ENCODE data around the gene POU2F3. TPM values are rescaled to one million over a fixed set of nuclear protein-coding genes. Genes with fewer than 3 reads are reported as not detected.
A peak's percentile ranks its signal among the peaks of the same experiment; 100 is the strongest.

The POU2F3 gene
- total and polyA plus RNA-seq, 2 of the 13 experiments (the other 11 are each of a cell fraction or from before 2014, with no cell fraction given): not detected

GRCh38 chr11:120335908-120336640 lies 96.1 kb downstream of the POU2F3 start, which contains the start of gene ARHGEF12 (continued):
- TF ChIP-seq SKI (IDR thresholded peaks at IDR 0.05; ENCODE audit: partially characterized antibody): peak; percentile 65
- TF ChIP-seq BRCA1 (CRISPR knock-in tag; IDR thresholded peaks at IDR 0.05): no peak
- peak; percentile 94 for TF ChIP-seq DMAP1 (CRISPR knock-in tag; IDR thresholded peaks at IDR 0.05)
- TF ChIP-seq AFF4 (CRISPR knock-in tag; IDR thresholded peaks at IDR 0.05): 0 out of 2 replicates have a peak, but pooled peaks have one; percentile 43
- peak; percentile 93 for TF ChIP-seq YEATS4 (CRISPR knock-in tag; IDR thresholded peaks at IDR 0.05; ENCODE audit: borderline replicate concordance)
- TF ChIP-seq FOXM1 (CRISPR knock-in tag; IDR thresholded peaks at IDR 0.05): no peak
- no peak for TF ChIP-seq FLYWCH1 (CRISPR knock-in tag; IDR thresholded peaks at IDR 0.05)
- 0 out of 2 replicates have a peak, but pooled peaks have one; percentile 35 for TF ChIP-seq SRF (IDR thresholded peaks at IDR 0.05; ENCODE audit: low read depth, low read length)
- TF ChIP-seq NR2F2 (IDR thresholded peaks at IDR 0.05; ENCODE audit: borderline replicate concordance, low read depth): no peak; the same call in 1 of the 2 replicates
- no peak; the same call in 1 of the 2 replicates for TF ChIP-seq ZNF235 (CRISPR knock-in tag; IDR thresholded peaks at IDR 0.05; ENCODE audit: borderline replicate concordance)
- no peak for TF ChIP-seq SRSF4 (IDR thresholded peaks at IDR 0.05; ENCODE audit: low read depth, low read length, poor library complexity, severe bottlenecking)
- TF ChIP-seq NFYC (CRISPR knock-in tag; IDR thresholded peaks at IDR 0.05): no peak
- TF ChIP-seq ZNF713 (CRISPR knock-in tag; IDR thresholded peaks at IDR 0.05): no peak
- TF ChIP-seq AHR (CRISPR knock-in tag; IDR thresholded peaks at IDR 0.05): 0 out of 2 replicates have a peak, but pooled peaks have one; percentile 4
- no peak for TF ChIP-seq SP140L (CRISPR knock-in tag; IDR thresholded peaks at IDR 0.05; ENCODE audit: borderline replicate concordance)
- TF ChIP-seq ZBTB4 (CRISPR knock-in tag; IDR thresholded peaks at IDR 0.05; ENCODE audit: borderline replicate concordance): peak; percentile 61; the same call in 1 of the 2 replicates
- no peak for TF ChIP-seq ZNF382 (CRISPR knock-in tag; IDR thresholded peaks at IDR 0.05; ENCODE audit: borderline replicate concordance)
- peak in 1 of 2 experiments; percentile 92; a peak in 2 of 4 replicates for TF ChIP-seq KLF16 (CRISPR knock-in tag; IDR thresholded peaks at IDR 0.05)
- TF ChIP-seq ZNF615 (CRISPR knock-in tag; IDR thresholded peaks at IDR 0.05; ENCODE audit: borderline replicate concordance): no peak
- no peak for TF ChIP-seq ZNF263 (CRISPR knock-in tag; IDR thresholded peaks at IDR 0.05)
- no peak for TF ChIP-seq ATF1 (CRISPR knock-in tag; IDR thresholded peaks at IDR 0.05)
- TF ChIP-seq ZNF792 (CRISPR knock-in tag; IDR thresholded peaks at IDR 0.05): peak; percentile 73; the same call in 1 of the 2 replicates
- peak; percentile 100 for TF ChIP-seq HOMEZ (CRISPR knock-in tag; IDR thresholded peaks at IDR 0.05; ENCODE audit: low read depth)
